ENCODE data around the gene RIT1. TPM values are rescaled to one million over a fixed set of nuclear protein-coding genes. Genes with fewer than 3 reads are reported as not detected.

The RIT1 gene
- total RNA-seq, 1 experiment from 2014 or later = 28.1 TPM

DNA sequence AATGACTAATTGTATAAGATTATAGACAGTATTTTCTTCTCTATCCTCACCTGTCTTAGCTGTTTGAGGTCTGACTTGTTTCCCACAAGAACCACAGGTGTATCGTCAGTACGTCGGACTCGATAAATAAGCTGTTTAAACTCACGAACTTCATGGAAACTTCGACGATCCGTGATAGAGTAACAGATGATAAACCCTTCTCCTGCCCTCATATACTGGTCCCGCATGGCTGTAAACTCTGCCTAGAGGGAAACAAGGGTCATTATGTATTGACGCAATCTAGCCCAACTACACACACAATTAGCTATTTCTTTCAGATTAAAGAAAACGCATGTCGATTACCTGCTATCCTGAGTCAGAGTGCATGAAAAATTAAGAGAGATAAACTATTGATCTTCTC is 6.9 kb downstream of the RIT1 start:
- Histone ChIP-seq H3K36me3 (ENCODE audit: control insufficient read depth, insufficient read depth, low read length) (peaks cover 23% of the 10 kb centered on the region), H3K4me1 (ENCODE audit: control insufficient read depth, insufficient read depth, low read length) (no peaks in the 10 kb centered on the region), H3K27me3 (ENCODE audit: control insufficient read depth, insufficient read depth, low read length) (no peaks in the 10 kb centered on the region), H3K4me3 (ENCODE audit: low read depth in 2 of 2, low read length in 2 of 2) (no peak overlapping the region), H3K27ac (ENCODE audit: low read length) (no peak overlapping the region), H3K9me3 (ENCODE audit: control insufficient read depth, insufficient read depth, low read depth, low read length) (no peaks in the 10 kb centered on the region)
- in situ Hi-C loops (cut with HindIII; ENCODE audit: low pct_unique_long_range_greater_than_20kb, low sequenced_read_pairs) = no loop called here
- ATAC-seq (no peak), DNase-seq (ENCODE audit: low read depth, low spot score) (no peak)
- TF ChIP-seq, protein P1, sequence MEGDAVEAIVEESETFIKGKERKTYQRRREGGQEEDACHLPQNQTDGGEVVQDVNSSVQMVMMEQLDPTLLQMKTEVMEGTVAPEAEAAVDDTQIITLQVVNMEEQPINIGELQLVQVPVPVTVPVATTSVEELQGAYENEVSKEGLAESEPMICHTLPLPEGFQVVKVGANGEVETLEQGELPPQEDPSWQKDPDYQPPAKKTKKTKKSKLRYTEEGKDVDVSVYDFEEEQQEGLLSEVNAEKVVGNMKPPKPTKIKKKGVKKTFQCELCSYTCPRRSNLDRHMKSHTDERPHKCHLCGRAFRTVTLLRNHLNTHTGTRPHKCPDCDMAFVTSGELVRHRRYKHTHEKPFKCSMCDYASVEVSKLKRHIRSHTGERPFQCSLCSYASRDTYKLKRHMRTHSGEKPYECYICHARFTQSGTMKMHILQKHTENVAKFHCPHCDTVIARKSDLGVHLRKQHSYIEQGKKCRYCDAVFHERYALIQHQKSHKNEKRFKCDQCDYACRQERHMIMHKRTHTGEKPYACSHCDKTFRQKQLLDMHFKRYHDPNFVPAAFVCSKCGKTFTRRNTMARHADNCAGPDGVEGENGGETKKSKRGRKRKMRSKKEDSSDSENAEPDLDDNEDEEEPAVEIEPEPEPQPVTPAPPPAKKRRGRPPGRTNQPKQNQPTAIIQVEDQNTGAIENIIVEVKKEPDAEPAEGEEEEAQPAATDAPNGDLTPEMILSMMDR (IDR thresholded peaks at IDR 0.05) = no peak
- TF ChIP-seq TCF7L2 (IDR thresholded peaks at IDR 0.05; ENCODE audit: low read depth, low read length) (no peak), POLR2AphosphoS5 (IDR thresholded peaks at IDR 0.05; ENCODE audit: low read depth, low read length) (no peak), SIN3A (IDR thresholded peaks at IDR 0.05; ENCODE audit: borderline replicate concordance, insufficient read depth, low read depth, low read length) (no peak)
- TF ChIP-seq, protein P2, sequence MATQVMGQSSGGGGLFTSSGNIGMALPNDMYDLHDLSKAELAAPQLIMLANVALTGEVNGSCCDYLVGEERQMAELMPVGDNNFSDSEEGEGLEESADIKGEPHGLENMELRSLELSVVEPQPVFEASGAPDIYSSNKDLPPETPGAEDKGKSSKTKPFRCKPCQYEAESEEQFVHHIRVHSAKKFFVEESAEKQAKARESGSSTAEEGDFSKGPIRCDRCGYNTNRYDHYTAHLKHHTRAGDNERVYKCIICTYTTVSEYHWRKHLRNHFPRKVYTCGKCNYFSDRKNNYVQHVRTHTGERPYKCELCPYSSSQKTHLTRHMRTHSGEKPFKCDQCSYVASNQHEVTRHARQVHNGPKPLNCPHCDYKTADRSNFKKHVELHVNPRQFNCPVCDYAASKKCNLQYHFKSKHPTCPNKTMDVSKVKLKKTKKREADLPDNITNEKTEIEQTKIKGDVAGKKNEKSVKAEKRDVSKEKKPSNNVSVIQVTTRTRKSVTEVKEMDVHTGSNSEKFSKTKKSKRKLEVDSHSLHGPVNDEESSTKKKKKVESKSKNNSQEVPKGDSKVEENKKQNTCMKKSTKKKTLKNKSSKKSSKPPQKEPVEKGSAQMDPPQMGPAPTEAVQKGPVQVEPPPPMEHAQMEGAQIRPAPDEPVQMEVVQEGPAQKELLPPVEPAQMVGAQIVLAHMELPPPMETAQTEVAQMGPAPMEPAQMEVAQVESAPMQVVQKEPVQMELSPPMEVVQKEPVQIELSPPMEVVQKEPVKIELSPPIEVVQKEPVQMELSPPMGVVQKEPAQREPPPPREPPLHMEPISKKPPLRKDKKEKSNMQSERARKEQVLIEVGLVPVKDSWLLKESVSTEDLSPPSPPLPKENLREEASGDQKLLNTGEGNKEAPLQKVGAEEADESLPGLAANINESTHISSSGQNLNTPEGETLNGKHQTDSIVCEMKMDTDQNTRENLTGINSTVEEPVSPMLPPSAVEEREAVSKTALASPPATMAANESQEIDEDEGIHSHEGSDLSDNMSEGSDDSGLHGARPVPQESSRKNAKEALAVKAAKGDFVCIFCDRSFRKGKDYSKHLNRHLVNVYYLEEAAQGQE (IDR thresholded peaks at IDR 0.05; ENCODE audit: insufficient read depth in 1 of 2, low read depth in 2 of 2, low read length in 1 of 2) = no peak
- ChIA-PET CTCF (no interaction called here), POLR2A (no interaction called here)
- intact Hi-C loops (cut with micrococcal nuclease; ENCODE audit: unreplicated experiment) = no loop called here
- BruUV-seq (replicated peaks) = no TSS peak

DNA sequence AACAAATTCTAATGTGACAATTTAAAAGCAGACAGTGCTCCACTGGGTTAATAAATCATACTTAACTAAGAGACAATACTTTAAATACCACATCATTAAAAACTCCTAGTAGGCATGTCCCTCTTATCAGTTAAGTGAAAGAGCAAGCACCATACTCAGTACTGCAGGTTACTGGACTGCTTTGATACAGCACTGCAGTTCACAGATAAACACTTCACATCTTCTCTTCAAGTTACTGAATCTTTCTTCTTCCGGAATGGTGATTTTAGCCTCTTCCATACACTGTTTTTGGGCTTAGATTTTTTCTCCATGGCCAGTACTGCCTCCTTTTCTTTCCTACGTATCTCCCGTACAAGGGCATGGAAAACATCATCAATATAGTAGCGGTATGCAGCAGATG is 11.0 kb downstream of the RIT1 start:
- no TSS peak for BruUV-seq (replicated peaks)
- intact Hi-C loops (cut with micrococcal nuclease; ENCODE audit: unreplicated experiment) = no loop called here
- in situ Hi-C loops (cut with HindIII; ENCODE audit: low pct_unique_long_range_greater_than_20kb, low sequenced_read_pairs) = no loop called here
- ATAC-seq (no peak), DNase-seq (ENCODE audit: low read depth, low spot score) (no peak)
- Histone ChIP-seq H3K9me3 (ENCODE audit: control insufficient read depth, insufficient read depth, low read depth, low read length) (no peaks in the 10 kb centered on the region), H3K4me1 (ENCODE audit: control insufficient read depth, insufficient read depth, low read length) (no peaks in the 10 kb centered on the region), H3K27ac (ENCODE audit: low read length) (no peak overlapping the region), H3K4me3 (ENCODE audit: low read depth in 2 of 2, low read length in 2 of 2) (no peak overlapping the region), H3K36me3 (ENCODE audit: control insufficient read depth, insufficient read depth, low read length) (peaks cover 35% of the 10 kb centered on the region), H3K27me3 (ENCODE audit: control insufficient read depth, insufficient read depth, low read length) (no peaks in the 10 kb centered on the region)
- CTCF ChIA-PET = no interaction called here
- TF ChIP-seq POLR2AphosphoS5 (IDR thresholded peaks at IDR 0.05; ENCODE audit: low read depth, low read length) = no peak
- no peak for TF ChIP-seq SIN3A (IDR thresholded peaks at IDR 0.05; ENCODE audit: borderline replicate concordance, insufficient read depth, low read depth, low read length)
- TF ChIP-seq, protein P2 (IDR thresholded peaks at IDR 0.05; ENCODE audit: insufficient read depth in 1 of 2, low read depth in 2 of 2, low read length in 1 of 2) = no peak
- TF ChIP-seq, protein P1 (IDR thresholded peaks at IDR 0.05) = no peak
- TF ChIP-seq TCF7L2 (IDR thresholded peaks at IDR 0.05; ENCODE audit: low read depth, low read length) = no peak
- POLR2A ChIA-PET = interaction anchor here (0.5 kb wide), 1 partner anchor 173 kb away, joined by 10 read pairs; no protein-coding TSS in a partner anchor

Data from Panc1 (cell line).